HepG2 (cell line): ENCODE data around the gene TCN1. TPM values are rescaled to one million over a fixed set of nuclear protein-coding genes. Genes with fewer than 3 reads are reported as not detected.

Experiments
- ATAC-seq: fragments of 200-7000 bp; cut with Tn5 transposase; 3 replicates; pipeline ENCODE4 v1.9.1; 2020; ENCODE audit warnings: mild to moderate bottlenecking, moderate library complexity
- BruUV-seq: library from RNA; stranded (reverse); fragments of 400-500 nt; replicated peaks from 2 replicates; lab custom pipeline; 2021; lab: Mats Ljungman, UMichigan
- CTCF ChIA-PET: fragments of 300-600 bp; formaldehyde crosslinking; extraction: SDS; loops from one replicate; lab custom pipeline; 2021; ENCODE audit warnings: low total read pairs, inconsistent platforms, low intra/inter-chr PET ratio; lab: Yijun Ruan, JAX
- POLR2A ChIA-PET: fragments of 350-600 bp; sonication (Branson Sonifier 250); formaldehyde crosslinking; loops from one replicate; lab custom pipeline; 2020; ENCODE audit warnings: antibody characterized with exemption, inconsistent platforms; lab: Yijun Ruan, JAX
- DNase-seq: peaks from one replicate; pipeline ENCODE4 v3.0.0-alpha.2; 2015; ENCODE audit warnings: low spot score
- FAIRE-seq: peaks from 3 replicates; lab custom pipeline; 2011; peaks lifted over from hg19 to GRCh38; lab: Jason Lieb, UNC
- H2AFZ ChIP-seq: one replicate; pipeline ENCODE4 v1.6.1; 2011; ENCODE audit warnings: low read length, inconsistent platforms
- H3K27ac ChIP-seq: fragments of 300-600 bp; 3 replicates; pipeline ENCODE4 v1.8.0; 2011; ENCODE audit warnings: mixed run types, mild to moderate bottlenecking, mixed read lengths, low read length, inconsistent platforms; ENCODE audit not compliant: insufficient read depth; ENCODE audit errors: extremely low read length
- H3K27me3 ChIP-seq, 2 experiments: fragments of 200-600 bp in 1 of 2; 2 replicates in 1 of 2; 3 replicates in 1 of 2; pipeline versions ENCODE4 v1.6.0 to v1.8.0; 2011; ENCODE audit warnings: low read length in 2 of 2, mild to moderate bottlenecking in 2 of 2, moderate library complexity in 2 of 2, inconsistent platforms in 1 of 2; ENCODE audit not compliant: insufficient read depth in 2 of 2, control insufficient read depth in 1 of 2
- H3K36me3 ChIP-seq, 2 experiments: fragments of 200-600 bp in 1 of 2; replicated peaks in 1 of 2; 2 replicates in 1 of 2; 3 replicates in 1 of 2; pipeline versions ENCODE4 v1.5.1 to v1.8.0; 2011; ENCODE audit warnings: low read length in 2 of 2, inconsistent platforms in 1 of 2; ENCODE audit not compliant: insufficient read depth in 2 of 2, control insufficient read depth in 1 of 2
- H3K4me1 ChIP-seq: 2 replicates; pipeline ENCODE4 v1.5.1; 2012; ENCODE audit warnings: low read length, inconsistent platforms; ENCODE audit not compliant: insufficient read depth
- H3K4me2 ChIP-seq: 2 replicates; pipeline ENCODE4 v1.6.0; 2011; ENCODE audit warnings: low read depth, low read length, inconsistent platforms
- H3K4me3 ChIP-seq, 3 experiments: fragments of 200-600 bp in 1 of 3; sonication (generic), shearing (Covaris generic) in 1 of 3; replicated peaks in 1 of 3; 2 replicates each; pipeline ENCODE4 v1.5.1; 2011 to 2016; ENCODE audit warnings: low read length in 3 of 3, inconsistent platforms in 2 of 3, low read depth in 2 of 3, mild to moderate bottlenecking in 2 of 3, control low read depth in 1 of 3, mixed read lengths in 1 of 3; ENCODE audit not compliant: insufficient read depth in 1 of 3
- H3K79me2 ChIP-seq: one replicate; pipeline ENCODE4 v1.6.1; 2011; ENCODE audit warnings: low read length, inconsistent platforms; ENCODE audit not compliant: insufficient read depth
- H3K9ac ChIP-seq: 2 replicates; pipeline ENCODE4 v1.6.0; 2011; ENCODE audit warnings: mild to moderate bottlenecking, low read depth, low read length, inconsistent platforms; ENCODE audit not compliant: insufficient read depth
- H3K9me3 ChIP-seq: 2 replicates; pipeline ENCODE4 v1.5.1; 2012; ENCODE audit warnings: mild to moderate bottlenecking, low read length
- H4K20me1 ChIP-seq: 2 replicates; pipeline ENCODE4 v1.6.0; 2011; ENCODE audit warnings: inconsistent platforms, mild to moderate bottlenecking, low read length, moderate library complexity; ENCODE audit not compliant: insufficient read depth
- BRF2 ChIP-seq: sonication (generic); formaldehyde crosslinking; IDR thresholded peaks from 2 replicates; pipeline ENCODE4 v1.8.1; 2022; ENCODE audit warnings: mild to moderate bottlenecking, missing genetic modification reagents
- DDIT3 ChIP-seq: sonication (generic); formaldehyde crosslinking; IDR thresholded peaks from 2 replicates; pipeline ENCODE4 v1.4.0; 2020; ENCODE audit warnings: mild to moderate bottlenecking, missing genetic modification reagents
- DPF2 ChIP-seq: sonication (generic); formaldehyde crosslinking; IDR thresholded peaks from 2 replicates; pipeline ENCODE4 v1.4.0; 2020; ENCODE audit warnings: mild to moderate bottlenecking, low read depth, missing genetic modification reagents, borderline replicate concordance
- MXD4 ChIP-seq: IDR thresholded peaks from 2 replicates; pipeline ENCODE4 v1.6.1; 2016; ENCODE audit warnings: mild to moderate bottlenecking, missing biosample characterization, missing genetic modification reagents
- RXRB ChIP-seq: IDR thresholded peaks from 2 replicates; pipeline ENCODE4 v1.6.1; 2016; ENCODE audit warnings: borderline replicate concordance, missing genetic modification reagents, missing compliant biosample characterization
- SMYD3 ChIP-seq: sonication (generic); formaldehyde crosslinking; IDR thresholded peaks from 2 replicates; pipeline ENCODE4 v1.8.1; 2023; ENCODE audit warnings: mild to moderate bottlenecking, missing genetic modification reagents
- ZKSCAN1 ChIP-seq: fragments of 150-350 bp; IDR thresholded peaks from 2 replicates; pipeline ENCODE4 v1.6.1; 2014; ENCODE audit warnings: low read length
- ZNF10 ChIP-seq: sonication (generic); formaldehyde crosslinking; IDR thresholded peaks from 2 replicates; pipeline ENCODE4 v1.4.0; 2020; ENCODE audit warnings: mild to moderate bottlenecking, low read depth, missing genetic modification reagents, borderline replicate concordance
- ZNF256 ChIP-seq: sonication (generic); formaldehyde crosslinking; conservative IDR thresholded peaks from 2 replicates; pipeline ENCODE4 v1.4.0; 2020; ENCODE audit warnings: missing genetic modification reagents
- ZNF335 ChIP-seq: sonication (generic); formaldehyde crosslinking; IDR thresholded peaks from 2 replicates; pipeline ENCODE4 v1.4.0; 2020; ENCODE audit warnings: missing genetic modification reagents
- WGBS: methylation state at CpG from one replicate; pipeline ENCODE4 v1.1.6; 2017; ENCODE audit warnings: low lambda C conversion rate; 5-methylcytosine and 5-hydroxymethylcytosine counted together
- in situ Hi-C: cut with HindIII; loops from 2 replicates; pipeline ENCODE4 v1.10.0; 2017; ENCODE audit warnings: low pct_unique_long_range_greater_than_20kb; ENCODE audit not compliant: extremely low pct_ligation_motif_present
- intact Hi-C: fragments of 100-400 bp; cut with micrococcal nuclease; formaldehyde crosslinking; loops from one replicate; pipeline ENCODE4 v1.10.0; 2022; ENCODE audit not compliant: unreplicated experiment
- polyA plus RNA-seq, 8 experiments: library from polyadenylated mRNA; depleted of rRNA in 3 of 8; stranded (reverse) in 7 of 8; unstranded in 1 of 8; fragments of >200 nt; fragmentation: Illumina TruSeq in 4 of 8; extraction: Trizol in 4 of 8; gene quantifications; 2 replicates each; pipeline versions ENCODE4 v1.2.1 to v1.2.3, GENCODE V29; 2011 to 2016; ENCODE audit warnings: low read depth in 4 of 8, missing spikeins in 1 of 8, mixed read lengths in 1 of 8; ENCODE audit not compliant: insufficient read depth in 1 of 8
- total RNA-seq, 5 experiments: library from RNA; depleted of rRNA; stranded (reverse); fragments of >200 nt; fragmentation: Illumina TruSeq; extraction: Trizol; gene quantifications; 2 replicates each; pipeline ENCODE4 v1.2.3, GENCODE V29; 2016; ENCODE audit warnings: low read depth in 1 of 5

Gene TCN1
- total and polyA plus RNA-seq, 2 of the 13 experiments (the other 11 are each of a cell fraction or from before 2014, with no cell fraction given) = not detected

- no peak overlapping the region for H3K4me2 ChIP-seq
- in situ Hi-C loops (no loop called here), intact Hi-C loops (no loop called here)
- BruUV-seq = no TSS peak
- no peaks in the 10 kb centered on the region for H3K9me3 ChIP-seq
- 22% methylated on average over 2 of the region's 2 CpGs for WGBS
- ChIA-PET POLR2A (no interaction called here), CTCF (no interaction called here)
- no peaks in the 10 kb centered on the region for H3K36me3 ChIP-seq
- DNase-seq (no peak), FAIRE-seq (no peak), ATAC-seq (no peak)
- no peaks in the 10 kb centered on the region for H3K27me3 ChIP-seq
- H4K20me1 ChIP-seq = no peaks in the 10 kb centered on the region
- H3K27ac ChIP-seq = no peak overlapping the region
- H3K9ac ChIP-seq = no peak overlapping the region
- TF ChIP-seq DPF2 (CRISPR knock-in tag) = no peak
- no peaks in the 10 kb centered on the region for H3K4me1 ChIP-seq
- no peaks in the 10 kb centered on the region for H3K79me2 ChIP-seq
- no peak overlapping the region for H3K4me3 ChIP-seq
- H2AFZ ChIP-seq = no peak overlapping the region
Measured at GRCh38 chr11:59841514-59841913, 24.8 kb downstream of the TCN1 start.

- Histone ChIP-seq H3K36me3 (no peaks in the 10 kb centered on the region), H3K9ac (no peak overlapping the region)
- intact Hi-C loops = no loop called here
- no peak for TF ChIP-seq ZKSCAN1
- no peak for TF ChIP-seq ZNF10
- TF ChIP-seq DDIT3 (CRISPR knock-in tag) = no peak
- no peak for TF ChIP-seq ZNF335 (CRISPR knock-in tag)
- no peak for TF ChIP-seq ZNF256 (CRISPR knock-in tag)
- no peak for TF ChIP-seq MXD4
- TF ChIP-seq SMYD3 = no peak
- TF ChIP-seq BRF2 (CRISPR knock-in tag) = no peak
- TF ChIP-seq RXRB (CRISPR knock-in tag) = no peak
- TF ChIP-seq, all 625 proteins: peak for 0
- H3K4me3 ChIP-seq = no peak overlapping the region
- DNase-seq (no peak), ATAC-seq (no peak), FAIRE-seq (no peak)
- no peaks in the 10 kb centered on the region for H3K9me3 ChIP-seq
- no peaks in the 10 kb centered on the region for H3K79me2 ChIP-seq
- no peaks in the 10 kb centered on the region for H3K4me1 ChIP-seq
- no peaks in the 10 kb centered on the region for H4K20me1 ChIP-seq
- BruUV-seq = no TSS peak
- CTCF ChIA-PET = no interaction called here
- no peak overlapping the region for H3K4me2 ChIP-seq
- H3K27me3 ChIP-seq = no peaks in the 10 kb centered on the region
- no peak overlapping the region for H2AFZ ChIP-seq
- POLR2A ChIA-PET = no interaction called here
- no peak overlapping the region for H3K27ac ChIP-seq
- in situ Hi-C loops = no loop called here
Measured at GRCh38 chr11:59839615-59840014, 26.7 kb downstream of the TCN1 start.
